Upper lobe of left lung (tissue), 4 donors: Measurements from ENCODE around the gene RUNX1.

Experiments used
- EP300 ChIP-seq, 4 donors: sonication (generic); formaldehyde crosslinking; IDR thresholded peaks; one replicate each; pipeline ENCODE4 v1.5.1; 2017; ENCODE audit warnings: antibody characterized with exemption in 4 of 4, control low read depth in 2 of 4
- TF ChIP-seq, protein P1 (sequence below), 6 experiments: fragments of 450-650 bp in 4 of 6; fragments of 200-600 bp in 2 of 6; sonication (generic) in 2 of 6; IDR thresholded peaks; one replicate each; pipeline ENCODE4 v1.5.1; 2016 to 2019; ENCODE audit warnings: antibody characterized with exemption in 6 of 6

DNA sequence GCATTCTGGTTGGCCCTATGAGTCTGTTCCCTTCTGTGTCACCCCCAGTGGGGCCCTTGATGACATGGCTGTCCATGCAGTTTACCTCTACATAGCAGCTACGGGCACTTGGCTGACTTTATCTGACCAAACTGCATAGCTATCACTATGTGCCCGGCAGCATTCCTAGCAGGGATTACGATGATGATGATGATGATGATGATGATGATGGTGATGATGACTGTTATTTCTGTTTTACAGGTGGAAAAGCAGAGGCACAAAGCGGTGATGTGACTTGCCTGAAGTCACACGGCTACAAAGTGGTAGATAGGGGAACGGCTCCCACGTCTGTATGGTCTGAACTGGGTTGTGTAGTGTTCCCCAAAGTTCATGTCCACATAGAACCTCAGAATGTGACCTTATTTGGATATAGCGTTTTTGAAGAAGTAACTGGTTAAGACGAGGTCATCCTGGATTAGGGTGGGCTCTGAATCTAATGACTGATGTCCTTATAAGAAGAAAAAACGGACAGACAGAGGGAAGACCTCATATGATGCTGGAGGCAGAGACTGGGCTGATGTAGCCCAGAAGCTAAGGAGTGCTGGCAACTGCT is 57.6 kb downstream of the RUNX1 start:
- TF ChIP-seq, protein P1, sequence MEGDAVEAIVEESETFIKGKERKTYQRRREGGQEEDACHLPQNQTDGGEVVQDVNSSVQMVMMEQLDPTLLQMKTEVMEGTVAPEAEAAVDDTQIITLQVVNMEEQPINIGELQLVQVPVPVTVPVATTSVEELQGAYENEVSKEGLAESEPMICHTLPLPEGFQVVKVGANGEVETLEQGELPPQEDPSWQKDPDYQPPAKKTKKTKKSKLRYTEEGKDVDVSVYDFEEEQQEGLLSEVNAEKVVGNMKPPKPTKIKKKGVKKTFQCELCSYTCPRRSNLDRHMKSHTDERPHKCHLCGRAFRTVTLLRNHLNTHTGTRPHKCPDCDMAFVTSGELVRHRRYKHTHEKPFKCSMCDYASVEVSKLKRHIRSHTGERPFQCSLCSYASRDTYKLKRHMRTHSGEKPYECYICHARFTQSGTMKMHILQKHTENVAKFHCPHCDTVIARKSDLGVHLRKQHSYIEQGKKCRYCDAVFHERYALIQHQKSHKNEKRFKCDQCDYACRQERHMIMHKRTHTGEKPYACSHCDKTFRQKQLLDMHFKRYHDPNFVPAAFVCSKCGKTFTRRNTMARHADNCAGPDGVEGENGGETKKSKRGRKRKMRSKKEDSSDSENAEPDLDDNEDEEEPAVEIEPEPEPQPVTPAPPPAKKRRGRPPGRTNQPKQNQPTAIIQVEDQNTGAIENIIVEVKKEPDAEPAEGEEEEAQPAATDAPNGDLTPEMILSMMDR (IDR thresholded peaks at IDR 0.05): no peak
- no peak for TF ChIP-seq EP300 (IDR thresholded peaks at IDR 0.05)
